ENCODE results near the gene PPP1R26.
"Not testable (repeated sequence)": the region's sequence is repeated elsewhere in the genome, so short reads cannot be mapped to it uniquely, and the experiment has no call there.

PPP1R26 gene

GRCh38 chr9:135506327-135507103 lies 26.9 kb downstream of the PPP1R26 start:
- DNase-seq: no peak

- DNase-seq: no peak
Measured at GRCh38 chr9:135507104-135508035, 27.8 kb downstream of the PPP1R26 start.

GRCh38 chr9:135508211-135508820 lies 28.7 kb downstream of the PPP1R26 start:
- no peak for DNase-seq

- no peak for DNase-seq
Measured at GRCh38 chr9:135509458-135509857, 29.9 kb downstream of the PPP1R26 start.

GRCh38 chr9:135512241-135512603 lies 32.6 kb downstream of the PPP1R26 start:
- no peak for DNase-seq

GRCh38 chr9:135512904-135513303 lies 33.3 kb downstream of the PPP1R26 start:
- DNase-seq: no peak

- DNase-seq: no peak
Measured at GRCh38 chr9:135513351-135513846, 33.8 kb downstream of the PPP1R26 start.

GRCh38 chr9:135513906-135514305 lies 34.3 kb downstream of the PPP1R26 start:
- DNase-seq: not testable (repeated sequence)

GRCh38 chr9:135514342-135515082 lies 34.9 kb downstream of the PPP1R26 start:
- DNase-seq: no peak

GRCh38 chr9:135515083-135515951 lies 35.7 kb downstream of the PPP1R26 start:
- no peak for DNase-seq

GRCh38 chr9:135516132-135516860 lies 36.7 kb downstream of the PPP1R26 start:
- no peak for DNase-seq

- DNase-seq: no peak
Measured at GRCh38 chr9:135517407-135517822, 37.8 kb downstream of the PPP1R26 start.

GRCh38 chr9:135519179-135519971 lies 39.8 kb downstream of the PPP1R26 start:
- DNase-seq: no peak

- DNase-seq: no peak
Measured at GRCh38 chr9:135520916-135521607, 41.5 kb downstream of the PPP1R26 start, which contains the start of gene LCN1. LCN1 (plus strand) TSS chr9:135521440; CDS start chr9:135521498, 58 bp downstream.

GRCh38 chr9:135521608-135522095 lies 42.1 kb downstream of the PPP1R26 start:
- no peak for DNase-seq

GRCh38 chr9:135522137-135522877 lies 42.7 kb downstream of the PPP1R26 start:
- no peak for DNase-seq

- DNase-seq: no peak
Measured at GRCh38 chr9:135522931-135523330, 43.3 kb downstream of the PPP1R26 start.

- DNase-seq: no peak
Measured at GRCh38 chr9:135523521-135524129, 44.0 kb downstream of the PPP1R26 start.

Measured in GOT3 (cell line).